Middle frontal gyrus (tissue), 1 donor: ENCODE data around the gene IFNG-AS1.

ENCODE experiments used
- DNase-seq: peaks from one replicate; pipeline ENCODE4 v3.0.0-alpha.2; 2015; ENCODE audit warnings: low spot score; ENCODE audit errors: extremely low spot score

Gene IFNG-AS1

GRCh38 chr12:68036642-68037041, 47.4 kb downstream of the IFNG-AS1 start:
- no peak for DNase-seq

GRCh38 chr12:68037616-68038255, 48.5 kb downstream of the IFNG-AS1 start:
- no peak for DNase-seq

GRCh38 chr12:68038650-68039049, 49.4 kb downstream of the IFNG-AS1 start:
- DNase-seq = no peak

GRCh38 chr12:68040450-68041075, 51.3 kb downstream of the IFNG-AS1 start:
- peak; percentile 62 for DNase-seq

- DNase-seq = no peak
These were observed 53.0 kb downstream of the IFNG-AS1 start for GRCh38 chr12:68042212-68042699.

DNA sequence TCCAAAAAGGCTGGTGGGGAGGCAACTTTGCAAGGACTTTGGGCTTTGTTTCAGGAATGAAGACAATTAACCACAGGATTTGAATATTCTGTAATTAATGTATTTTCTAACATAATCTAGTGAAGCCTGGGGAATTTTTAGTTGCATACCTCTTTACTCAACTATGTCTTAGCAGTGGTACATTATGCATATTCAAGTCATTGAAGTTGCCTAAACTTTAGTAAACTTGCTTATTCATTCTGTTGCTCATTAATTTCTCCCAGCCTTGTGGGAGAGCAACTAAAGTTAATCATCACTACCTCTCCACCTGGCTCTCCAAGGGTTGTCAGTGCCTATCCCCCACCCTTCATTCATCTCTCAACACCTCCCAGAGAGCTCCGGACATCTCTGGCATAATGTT, 54.2 kb downstream of the IFNG-AS1 start:
- no peak for DNase-seq

DNA sequence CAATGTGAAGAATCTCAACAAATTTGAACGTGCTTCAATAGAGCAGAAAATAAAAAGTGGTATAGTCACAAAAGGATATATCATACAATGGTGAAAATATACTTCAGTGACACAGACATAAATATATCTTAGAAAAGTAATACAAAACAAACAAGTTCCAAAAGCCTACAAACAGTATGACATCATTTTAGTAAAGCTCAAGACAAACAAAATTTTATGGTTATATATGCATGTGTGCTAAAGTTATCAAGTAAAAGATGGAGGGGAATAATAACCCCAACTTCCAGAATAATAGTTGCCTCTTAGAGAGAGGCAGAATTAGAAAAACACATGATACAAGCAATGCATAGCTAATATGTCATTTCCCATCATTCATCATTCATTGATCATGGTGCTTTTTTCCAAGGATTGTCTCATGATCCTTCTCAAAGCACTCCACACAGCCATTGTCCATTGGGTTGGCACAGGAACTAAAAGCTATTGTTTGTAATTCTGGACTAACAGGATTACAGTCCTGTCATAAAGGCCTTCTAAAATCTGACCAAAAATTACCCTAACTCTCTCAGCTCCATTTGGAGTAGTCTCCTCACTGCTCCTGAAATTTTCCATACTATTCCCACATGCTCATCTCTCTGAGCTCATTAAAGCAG, 59.5 kb downstream of the IFNG-AS1 start:
- DNase-seq = no peak

DNA sequence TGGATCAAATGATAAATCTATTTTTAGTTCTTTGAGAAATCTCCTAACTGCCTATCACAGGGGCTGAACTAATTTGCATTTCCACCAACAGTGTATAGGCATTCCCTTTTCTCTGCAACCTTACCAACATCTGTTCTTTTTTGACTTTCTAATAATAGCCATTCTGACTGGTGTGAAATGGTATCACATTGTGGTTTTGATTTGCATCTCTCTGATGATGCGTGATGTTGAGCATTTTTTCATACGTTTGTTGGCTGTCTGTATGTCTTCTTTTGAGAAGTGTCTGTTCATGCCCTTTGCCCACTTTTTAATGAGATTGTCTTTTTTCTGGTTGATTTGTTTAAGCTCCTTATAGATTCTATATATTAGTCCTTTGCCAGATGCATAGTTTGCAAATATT, 67.1 kb downstream of the IFNG-AS1 start:
- DNase-seq = no peak

GRCh38 chr12:68063900-68064590, 74.8 kb downstream of the IFNG-AS1 start:
- DNase-seq = no peak

DNA sequence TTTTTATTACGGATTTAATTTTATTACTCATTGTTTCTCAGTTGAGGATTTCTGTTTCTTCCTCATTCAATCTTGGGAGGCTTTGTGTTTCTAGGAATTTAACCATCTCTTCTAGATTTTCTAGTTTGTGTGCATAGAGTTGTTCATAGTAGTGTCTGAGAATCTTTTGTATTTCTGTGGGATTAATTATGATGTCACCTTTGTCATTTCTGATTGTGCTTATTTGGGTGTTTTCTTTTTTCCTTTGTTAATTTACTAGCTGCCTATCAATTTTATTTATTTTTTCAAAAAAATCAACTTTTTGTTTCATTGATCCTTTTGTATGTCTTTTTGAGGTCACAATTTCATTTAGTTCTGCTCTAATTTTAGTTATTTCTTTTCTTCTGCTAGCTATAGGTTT, 75.9 kb downstream of the IFNG-AS1 start:
- no peak for DNase-seq

GRCh38 chr12:68065687-68066086, 76.4 kb downstream of the IFNG-AS1 start:
- DNase-seq = no peak

DNA sequence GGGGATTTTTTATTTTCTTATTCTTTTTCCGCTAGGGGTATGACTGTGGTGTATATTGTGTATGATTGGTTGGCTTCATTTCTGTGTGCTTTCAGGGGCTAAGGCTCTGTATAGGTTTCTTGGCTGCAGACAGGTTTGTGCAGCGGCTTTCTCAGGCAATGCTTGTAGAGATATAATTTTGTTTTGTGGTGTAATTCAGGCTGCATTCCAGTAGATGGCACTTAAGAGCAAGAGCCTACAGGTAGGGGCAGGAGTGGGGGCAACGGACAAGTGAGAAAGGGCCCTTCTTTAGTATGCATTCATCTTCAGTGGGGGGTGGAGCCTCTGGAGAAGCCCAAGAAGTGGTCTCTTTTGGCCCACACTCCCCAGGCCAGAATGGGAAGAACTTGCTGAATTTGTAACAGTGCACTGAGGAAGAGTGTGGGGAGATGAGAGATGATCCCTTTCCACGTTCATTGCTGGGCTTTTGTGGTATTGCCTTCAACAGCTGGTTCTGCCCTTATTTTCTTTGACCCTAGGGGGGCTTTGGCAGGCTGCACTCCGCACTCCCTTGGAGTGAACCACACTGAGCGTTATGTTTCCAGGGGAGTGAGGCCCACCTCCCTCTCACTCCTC, 78.6 kb downstream of the IFNG-AS1 start:
- no peak for DNase-seq

DNA sequence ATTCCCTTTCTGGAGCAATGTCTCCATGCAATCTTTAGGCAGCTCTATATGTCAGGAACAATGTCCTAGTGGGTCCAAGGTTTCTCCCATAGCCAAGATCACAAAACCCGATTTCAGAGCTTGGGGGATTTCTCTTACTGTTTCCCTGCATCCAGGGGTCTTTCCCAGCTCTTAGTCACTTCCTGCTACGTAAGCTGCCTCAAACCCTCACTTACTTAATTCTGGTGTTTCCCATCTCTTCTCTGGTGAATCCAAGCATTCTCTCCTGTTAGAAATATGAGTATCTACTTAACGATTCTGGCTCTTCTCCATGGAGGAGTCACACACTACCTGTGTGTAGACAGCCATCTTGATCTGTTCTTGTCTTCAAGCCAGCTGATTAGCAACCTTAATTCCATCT, 80.0 kb downstream of the IFNG-AS1 start:
- DNase-seq = no peak
